Nephron progenitor cell (in vitro differentiated cells): Measurements from ENCODE around the gene KIFC1.

Experiments used
- DNase-seq: peaks from one replicate; pipeline ENCODE4 v3.0.0; 2021
- H3K27ac Mint-ChIP-seq: 2 replicates; pipeline ENCODE4 v1.8.0; 2021; ENCODE audit warnings: mild to moderate bottlenecking, moderate library complexity, mixed read lengths
- H3K27me3 Mint-ChIP-seq: 2 replicates; pipeline ENCODE4 v1.8.0; 2021; ENCODE audit warnings: mild to moderate bottlenecking, low read depth, mixed read lengths; ENCODE audit not compliant: poor library complexity
- H3K36me3 Mint-ChIP-seq: 2 replicates; pipeline ENCODE4 v1.8.0; 2021; ENCODE audit warnings: low read depth, mixed read lengths
- H3K4me1 Mint-ChIP-seq: 2 replicates; pipeline ENCODE4 v1.8.0; 2021; ENCODE audit warnings: mixed read lengths
- H3K4me3 Mint-ChIP-seq: 2 replicates; pipeline ENCODE4 v1.8.0; 2021; ENCODE audit warnings: mild to moderate bottlenecking, moderate library complexity, mixed read lengths
- H3K9me3 Mint-ChIP-seq: 2 replicates; pipeline ENCODE4 v1.8.0; 2021; ENCODE audit warnings: mild to moderate bottlenecking, moderate library complexity, mixed read lengths
- TF ChIP-seq, protein P1 (sequence below): fragments of 200-600 bp; sonication (generic); IDR thresholded peaks from 2 replicates; pipeline ENCODE4 v1.5.0; 2021; ENCODE audit warnings: antibody characterized with exemption

Gene KIFC1

GRCh38 chr6:33433544-33434191 is 42.0 kb downstream of the KIFC1 start:
- Mint-ChIP-seq H3K4me1 (peaks cover 64% of the 10 kb centered on the region), H3K27me3 (no peaks in the 10 kb centered on the region), H3K27ac (no peak overlapping the region), H3K9me3 (no peaks in the 10 kb centered on the region), H3K4me3 (peak overlapping the region; percentile 68), H3K36me3 (peaks cover 36% of the 10 kb centered on the region)
- no peak for DNase-seq
- TF ChIP-seq, protein P1, sequence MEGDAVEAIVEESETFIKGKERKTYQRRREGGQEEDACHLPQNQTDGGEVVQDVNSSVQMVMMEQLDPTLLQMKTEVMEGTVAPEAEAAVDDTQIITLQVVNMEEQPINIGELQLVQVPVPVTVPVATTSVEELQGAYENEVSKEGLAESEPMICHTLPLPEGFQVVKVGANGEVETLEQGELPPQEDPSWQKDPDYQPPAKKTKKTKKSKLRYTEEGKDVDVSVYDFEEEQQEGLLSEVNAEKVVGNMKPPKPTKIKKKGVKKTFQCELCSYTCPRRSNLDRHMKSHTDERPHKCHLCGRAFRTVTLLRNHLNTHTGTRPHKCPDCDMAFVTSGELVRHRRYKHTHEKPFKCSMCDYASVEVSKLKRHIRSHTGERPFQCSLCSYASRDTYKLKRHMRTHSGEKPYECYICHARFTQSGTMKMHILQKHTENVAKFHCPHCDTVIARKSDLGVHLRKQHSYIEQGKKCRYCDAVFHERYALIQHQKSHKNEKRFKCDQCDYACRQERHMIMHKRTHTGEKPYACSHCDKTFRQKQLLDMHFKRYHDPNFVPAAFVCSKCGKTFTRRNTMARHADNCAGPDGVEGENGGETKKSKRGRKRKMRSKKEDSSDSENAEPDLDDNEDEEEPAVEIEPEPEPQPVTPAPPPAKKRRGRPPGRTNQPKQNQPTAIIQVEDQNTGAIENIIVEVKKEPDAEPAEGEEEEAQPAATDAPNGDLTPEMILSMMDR = no peak

- Mint-ChIP-seq H3K36me3 (peaks cover 49% of the 10 kb centered on the region), H3K4me3 (no peak overlapping the region), H3K27ac (no peak overlapping the region), H3K27me3 (no peaks in the 10 kb centered on the region), H3K9me3 (no peaks in the 10 kb centered on the region), H3K4me1 (peaks cover 51% of the 10 kb centered on the region)
- DNase-seq = no peak
- TF ChIP-seq, protein P1 = no peak
Observed at GRCh38 chr6:33434961-33435360, 43.3 kb downstream of the KIFC1 start.

DNA sequence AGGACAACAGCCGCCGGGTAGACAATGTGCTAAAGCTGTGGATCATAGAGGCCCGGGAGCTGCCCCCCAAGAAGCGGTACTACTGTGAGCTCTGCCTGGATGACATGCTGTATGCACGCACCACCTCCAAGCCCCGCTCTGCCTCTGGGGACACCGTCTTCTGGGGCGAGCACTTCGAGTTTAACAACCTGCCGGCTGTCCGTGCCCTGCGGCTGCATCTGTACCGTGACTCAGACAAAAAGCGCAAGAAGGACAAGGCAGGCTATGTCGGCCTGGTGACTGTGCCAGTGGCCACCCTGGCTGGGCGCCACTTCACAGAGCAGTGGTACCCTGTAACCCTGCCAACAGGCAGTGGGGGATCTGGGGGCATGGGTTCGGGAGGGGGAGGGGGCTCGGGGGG is 46.0 kb downstream of the KIFC1 start:
- H3K36me3 Mint-ChIP-seq = peaks cover 66% of the 10 kb centered on the region
- DNase-seq = no peak

GRCh38 chr6:33438978-33439594 is 47.5 kb downstream of the KIFC1 start:
- DNase-seq = no peak
- Mint-ChIP-seq H3K4me3 (no peak overlapping the region), H3K36me3 (peaks cover 69% of the 10 kb centered on the region), H3K9me3 (no peaks in the 10 kb centered on the region), H3K4me1 (peaks cover 10% of the 10 kb centered on the region), H3K27ac (no peak overlapping the region), H3K27me3 (no peaks in the 10 kb centered on the region)
- TF ChIP-seq, protein P1 = no peak

More for the DNA sequence above, 46.0 kb downstream of the KIFC1 start:
- no peaks in the 10 kb centered on the region for H3K9me3 Mint-ChIP-seq
- H3K4me3 Mint-ChIP-seq = no peak overlapping the region
- no peak overlapping the region for H3K27ac Mint-ChIP-seq
- H3K4me1 Mint-ChIP-seq = peaks cover 25% of the 10 kb centered on the region
- H3K27me3 Mint-ChIP-seq = no peaks in the 10 kb centered on the region
- TF ChIP-seq, protein P1 = no peak

- TF ChIP-seq, protein P1 = no peak
- no peak for DNase-seq
- peaks cover 76% of the 10 kb centered on the region for H3K36me3 Mint-ChIP-seq
- H3K27me3 Mint-ChIP-seq = peaks cover 3% of the 10 kb centered on the region
- no peaks in the 10 kb centered on the region for H3K9me3 Mint-ChIP-seq
- H3K4me3 Mint-ChIP-seq = no peak overlapping the region
- H3K4me1 Mint-ChIP-seq = peaks cover 6% of the 10 kb centered on the region
- H3K27ac Mint-ChIP-seq = peak overlapping the region; percentile 91
Observed at GRCh38 chr6:33439956-33440648, 48.5 kb downstream of the KIFC1 start.
